Caki2 (cell line): ENCODE data around the gene CTDNEP1. TPM values are rescaled to one million over a fixed set of nuclear protein-coding genes. Genes with fewer than 3 reads are reported as not detected.

Source experiments
- DNase-seq: peaks from one replicate; pipeline ENCODE4 v3.0.0-alpha.2; 2015; ENCODE audit warnings: low read depth
- in situ Hi-C: cut with HindIII; loops from 2 replicates; pipeline ENCODE4 v1.10.0; 2016; ENCODE audit warnings: low sequenced_read_pairs, low pct_unique_long_range_greater_than_20kb, mixed read lengths
- total RNA-seq: library from RNA; depleted of rRNA; stranded (reverse); fragments of >200 nt; shearing (Covaris generic); gene quantifications from 2 replicates; pipeline ENCODE4 v1.2.3, GENCODE V29; 2014; ENCODE audit warnings: low replicate concordance

The CTDNEP1 gene
- total RNA-seq, 1 experiment from 2014 or later, result 9.6 TPM

DNA sequence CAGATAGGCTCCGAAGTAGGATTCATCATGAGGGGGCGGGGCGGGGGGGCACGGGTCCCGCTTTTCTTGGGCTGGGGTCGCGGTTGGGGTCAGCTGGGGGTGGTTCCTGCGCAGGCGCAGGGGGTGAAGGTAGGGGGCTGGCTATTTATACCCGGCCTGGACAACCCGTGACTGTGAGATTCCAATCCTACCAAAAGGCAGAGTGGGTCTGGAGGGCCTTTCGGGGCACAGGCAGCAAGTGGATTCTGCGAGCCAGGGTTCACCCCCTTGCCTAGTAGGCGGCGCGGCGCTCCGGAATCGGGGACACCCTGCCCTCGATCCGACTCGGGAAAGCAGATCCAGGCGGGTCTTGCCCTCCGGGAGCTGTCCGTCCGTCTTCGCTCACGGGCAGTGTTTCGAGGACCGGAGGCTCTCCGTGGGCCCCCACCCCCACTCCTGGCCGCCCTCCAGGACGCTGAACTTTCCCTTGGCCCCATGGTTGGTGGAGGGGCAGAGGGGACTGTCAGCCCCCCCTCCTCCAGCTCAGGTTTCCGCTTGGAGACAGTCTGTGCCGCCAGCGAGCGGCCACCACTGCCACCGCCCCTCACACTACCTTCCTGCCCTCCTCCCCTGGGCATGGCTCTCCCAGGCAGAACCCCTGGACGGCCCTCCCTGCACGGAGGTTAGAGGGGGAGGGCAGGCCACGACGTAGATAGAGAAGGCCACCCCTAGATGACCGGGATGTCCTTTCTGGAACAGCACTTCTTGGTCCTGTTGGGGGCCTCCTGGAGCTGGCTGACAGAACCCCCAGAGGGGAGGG, 30.6 kb upstream of the CTDNEP1 start:
- in situ Hi-C loops, result no loop called here
- DNase-seq, result no peak

GRCh38 chr17:7281074-7281952, 29.8 kb upstream of the CTDNEP1 start, which contains the start of gene SLC2A4:
Gene SLC2A4 (plus strand): TSS chr17:7281718. CDS start chr17:7281935, 217 bp downstream.
- in situ Hi-C loops, result no loop called here
- DNase-seq, result peak; percentile 95

GRCh38 chr17:7280519-7281073, 29.1 kb upstream of the CTDNEP1 start:
- in situ Hi-C loops, result no loop called here
- DNase-seq, result peak; percentile 73

- DNase-seq, result no peak
- in situ Hi-C loops, result no loop called here
Observed at GRCh38 chr17:7279448-7279847, 27.9 kb upstream of the CTDNEP1 start.

GRCh38 chr17:7266784-7267183, 15.2 kb upstream of the CTDNEP1 start:
- in situ Hi-C loops, result no loop called here
- DNase-seq, result no peak

DNA sequence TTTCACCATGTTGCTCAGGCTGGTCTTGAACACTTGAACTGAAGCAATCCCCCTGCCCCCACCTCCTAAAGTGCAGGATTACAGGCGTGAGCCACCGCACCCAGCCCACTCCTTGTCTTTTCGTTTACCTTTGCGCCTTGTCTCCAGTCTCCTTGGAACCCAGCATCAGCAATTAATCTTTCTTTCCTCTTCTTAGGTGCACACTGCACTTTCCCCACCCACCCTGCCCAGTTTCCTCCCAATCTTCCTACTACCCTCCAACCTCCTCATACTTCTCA, 12.2 kb upstream of the CTDNEP1 start:
- no peak for DNase-seq
- in situ Hi-C loops, result no loop called here

DNA sequence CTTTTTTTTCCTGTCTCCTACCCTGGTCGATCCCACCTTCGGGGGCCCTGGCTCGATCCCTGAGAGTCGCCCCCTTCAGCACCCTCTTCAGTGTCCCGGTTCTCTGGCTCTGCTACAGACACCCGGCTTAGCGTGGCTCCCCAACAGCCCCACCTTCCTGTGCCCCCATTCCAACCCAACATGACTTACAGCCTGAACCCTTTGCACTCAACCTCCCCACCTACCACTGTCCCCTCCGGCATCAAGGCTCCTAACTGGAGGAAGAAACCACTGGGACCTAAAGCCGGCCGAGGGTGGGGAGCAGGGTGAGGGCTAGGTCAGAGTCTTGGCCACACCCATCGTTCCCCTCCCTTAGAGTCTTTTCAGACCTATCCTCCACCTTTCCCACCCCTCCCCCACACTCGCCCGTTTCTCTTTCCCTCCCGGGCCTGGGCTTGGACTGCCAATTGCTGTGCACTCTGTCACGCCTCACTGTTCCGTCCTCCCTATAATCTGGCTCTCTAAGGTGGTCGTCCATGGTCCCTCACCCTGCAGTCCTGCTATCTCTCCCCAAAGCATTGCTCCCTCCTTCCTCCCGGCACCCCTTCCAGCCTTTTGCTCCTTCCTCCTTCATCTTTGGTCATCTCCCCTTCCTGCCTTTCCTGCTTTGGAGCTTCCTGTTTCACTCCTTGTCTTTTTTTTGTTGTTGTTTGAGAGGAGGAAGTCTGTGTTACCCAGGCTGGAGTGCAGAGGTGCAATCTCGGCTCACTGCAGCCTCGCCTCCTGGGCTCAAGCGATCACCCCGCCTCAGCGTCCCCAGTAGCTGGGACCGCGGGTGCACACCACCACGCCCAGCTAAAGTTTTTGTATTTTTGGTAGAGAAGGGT, 11.6 kb upstream of the CTDNEP1 start:
- no peak for DNase-seq
- in situ Hi-C loops, result no loop called here

GRCh38 chr17:7262192-7262934, 10.8 kb upstream of the CTDNEP1 start, which contains the start of gene CLDN7:
Gene CLDN7 (minus strand): TSS chr17:7262478. CDS start chr17:7262043, 435 bp downstream.
- in situ Hi-C loops, result no loop called here
- no peak for DNase-seq

- in situ Hi-C loops, result no loop called here
- no peak for DNase-seq
Observed at GRCh38 chr17:7261379-7262191, 10.1 kb upstream of the CTDNEP1 start.

- in situ Hi-C loops, result no loop called here
- no peak for DNase-seq
Observed at GRCh38 chr17:7260651-7261378, 9.3 kb upstream of the CTDNEP1 start.

- no peak for DNase-seq
- in situ Hi-C loops, result no loop called here
Observed at GRCh38 chr17:7260151-7260550, 8.6 kb upstream of the CTDNEP1 start.

DNA sequence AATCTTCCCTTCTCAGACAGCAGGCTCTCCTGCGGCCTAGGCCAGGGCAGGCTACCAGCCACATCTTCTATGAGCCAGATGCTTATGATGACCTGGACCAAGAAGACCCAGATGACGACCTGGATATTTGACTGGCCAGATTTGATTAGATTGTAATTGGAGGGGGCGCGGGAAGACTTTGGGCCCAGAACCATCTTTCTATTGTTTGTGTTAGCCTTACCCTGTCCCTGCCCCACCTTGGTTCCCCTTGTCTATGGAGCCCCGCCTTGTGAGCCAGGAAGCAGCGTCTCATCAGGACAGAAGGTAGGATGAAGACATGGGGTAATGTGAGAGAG, 8.0 kb upstream of the CTDNEP1 start:
- in situ Hi-C loops, result no loop called here
- DNase-seq, result no peak

GRCh38 chr17:7258731-7259554, 7.4 kb upstream of the CTDNEP1 start:
- DNase-seq, result no peak
- in situ Hi-C loops, result no loop called here

- no peak for DNase-seq
- in situ Hi-C loops, result no loop called here
Observed at GRCh38 chr17:7256766-7257456, 5.4 kb upstream of the CTDNEP1 start.

GRCh38 chr17:7254511-7254910, 3.0 kb upstream of the CTDNEP1 start:
- in situ Hi-C loops, result no loop called here
- DNase-seq, result no peak
